ENCODE data around the gene MROH8. TPM values are rescaled to one million over a fixed set of nuclear protein-coding genes. Genes with fewer than 3 reads are reported as not detected.
A peak's percentile ranks its signal among the peaks of the same experiment; 100 is the strongest.

Gene MROH8
- total RNA-seq, 2 donors from 2014 or later, result 3.8 to 5.8 TPM

GRCh38 chr20:37190354-37191112 is 11.2 kb upstream of the MROH8 start:
- H3K4me3 ChIP-seq, result no peak overlapping the region
- TF ChIP-seq CTCF (IDR thresholded peaks at IDR 0.05), result no peak
- H3K27ac ChIP-seq, result no peak overlapping the region
- no peaks in the 10 kb centered on the region for H3K27me3 ChIP-seq
- no peak for DNase-seq (ENCODE audit: low spot score)
- no peaks in the 10 kb centered on the region for H3K9me3 ChIP-seq
- peaks cover 0 to 27% of the 10 kb centered on the region in 2 donors for H3K4me1 ChIP-seq
- H3K36me3 ChIP-seq, result peaks cover 9% of the 10 kb centered on the region

- no peak for TF ChIP-seq CTCF (IDR thresholded peaks at IDR 0.05)
Observed at GRCh38 chr20:37189416-37190016, 10.2 kb upstream of the MROH8 start.

GRCh38 chr20:37188787-37189186 is 9.4 kb upstream of the MROH8 start:
- Histone ChIP-seq H3K4me3 (no peak overlapping the region), H3K27ac (no peak overlapping the region), H3K9me3 (no peaks in the 10 kb centered on the region), H3K36me3 (peaks cover 24% of the 10 kb centered on the region), H3K27me3 (no peaks in the 10 kb centered on the region), H3K4me1 (peaks cover 0 to 20% of the 10 kb centered on the region in 2 donors)
- DNase-seq (ENCODE audit: low spot score), result no peak
- no peak for TF ChIP-seq CTCF (IDR thresholded peaks at IDR 0.05)

More at GRCh38 chr20:37189416-37190016, 10.2 kb upstream of the MROH8 start:
- H3K27me3 ChIP-seq, result no peaks in the 10 kb centered on the region
- H3K27ac ChIP-seq, result no peak overlapping the region
- H3K9me3 ChIP-seq, result no peaks in the 10 kb centered on the region
- H3K4me3 ChIP-seq, result no peak overlapping the region
- H3K36me3 ChIP-seq, result peaks cover 19% of the 10 kb centered on the region
- DNase-seq (ENCODE audit: low spot score), result no peak
- peaks cover 0 to 17% of the 10 kb centered on the region in 2 donors for H3K4me1 ChIP-seq

- Histone ChIP-seq H3K27me3 (no peaks in the 10 kb centered on the region), H3K9me3 (no peaks in the 10 kb centered on the region), H3K4me1 (peaks cover 0 to 15% of the 10 kb centered on the region in 2 donors), H3K36me3 (peaks cover 24% of the 10 kb centered on the region), H3K4me3 (no peak overlapping the region), H3K27ac (no peak overlapping the region)
- no peak for DNase-seq (ENCODE audit: low spot score)
- no peak for TF ChIP-seq CTCF (IDR thresholded peaks at IDR 0.05)
Observed at GRCh38 chr20:37185686-37186085, 6.3 kb upstream of the MROH8 start.

- peak overlapping the region; percentile 96 to 98 for H3K27ac ChIP-seq
- H3K36me3 ChIP-seq, result peaks cover 9% of the 10 kb centered on the region
- no peaks in the 10 kb centered on the region for H3K9me3 ChIP-seq
- no peaks in the 10 kb centered on the region for H3K27me3 ChIP-seq
- H3K4me1 ChIP-seq, result peaks cover 0 to 35% of the 10 kb centered on the region in 2 donors
- peak overlapping the region; percentile 86 to 93 for H3K4me3 ChIP-seq
- TF ChIP-seq CTCF (IDR thresholded peaks at IDR 0.05), result no peak
- no peak for DNase-seq (ENCODE audit: low spot score)
Observed at GRCh38 chr20:37179683-37180524, 556 bp upstream of the MROH8 start.

All from right atrium auricular region (tissue), 2 donors.